GM10266 (cell line): ENCODE results near the gene KCND3.

ENCODE experiments used
- DNase-seq: peaks from one replicate; pipeline ENCODE4 v3.0.0; 2012; ENCODE audit errors: extremely low spot score
- CTCF ChIP-seq: IDR thresholded peaks from 2 replicates; pipeline ENCODE4 v1.5.1; 2012; ENCODE audit warnings: mild to moderate bottlenecking, low read depth; ENCODE audit not compliant: control insufficient read depth, insufficient read depth; ENCODE audit errors: missing control alignments

The KCND3 gene

GRCh38 chr1:111938123-111938522 is 51.3 kb downstream of the KCND3 start:
- TF ChIP-seq CTCF = no peak
- DNase-seq = no peak

GRCh38 chr1:111937147-111937725 is 52.2 kb downstream of the KCND3 start:
- no peak for DNase-seq
- no peak for TF ChIP-seq CTCF

GRCh38 chr1:111934106-111934852 is 55.2 kb downstream of the KCND3 start:
- no peak for TF ChIP-seq CTCF
- no peak for DNase-seq

- TF ChIP-seq CTCF = no peak
- DNase-seq = no peak
Observed at GRCh38 chr1:111930356-111930755, 59.1 kb downstream of the KCND3 start.

GRCh38 chr1:111928531-111928930 is 60.9 kb downstream of the KCND3 start:
- DNase-seq = no peak
- TF ChIP-seq CTCF = no peak

GRCh38 chr1:111927652-111928051 is 61.8 kb downstream of the KCND3 start:
- no peak for DNase-seq
- no peak for TF ChIP-seq CTCF

- TF ChIP-seq CTCF = no peak
- DNase-seq = no peak
Observed at GRCh38 chr1:111924786-111925185, 64.7 kb downstream of the KCND3 start.
